NCI-H187 (cell line): ENCODE data around the gene TAS2R50.

Source experiments
- DNase-seq, 2 experiments: peaks; one replicate each; lab custom pipeline; 2025; lab: John Stamatoyannopoulos, UW

Gene TAS2R50

GRCh38 chr12:10952645-10953044 lies 34.1 kb downstream of the TAS2R50 start:
- DNase-seq, result no peak

- no peak for DNase-seq
Observed at GRCh38 chr12:10943167-10943566, 43.5 kb downstream of the TAS2R50 start.

- DNase-seq, result no peak
Observed at GRCh38 chr12:10941916-10942607, 44.6 kb downstream of the TAS2R50 start.

GRCh38 chr12:10941369-10941768 lies 45.3 kb downstream of the TAS2R50 start:
- no peak for DNase-seq

- DNase-seq, result no peak
Observed at GRCh38 chr12:10940389-10940788, 46.3 kb downstream of the TAS2R50 start.

GRCh38 chr12:10939163-10939562 lies 47.5 kb downstream of the TAS2R50 start, which contains the start of gene TAS2R14:
Gene TAS2R14 (minus strand): TSS chr12:10939263. CDS start chr12:10939207, 56 bp downstream.
- DNase-seq, result no peak

GRCh38 chr12:10936506-10936905 lies 50.2 kb downstream of the TAS2R50 start:
- DNase-seq, result no peak
